T-cell (primary cell): ENCODE results near the gene DENND4A. TPM values are rescaled to one million over a fixed set of nuclear protein-coding genes. Genes with fewer than 3 reads are reported as not detected.
A peak's percentile ranks its signal among the peaks of the same experiment; 100 is the strongest.

Experiments used
- ATAC-seq, 4 experiments: fragments of 200-7000 bp in 3 of 4; fragments of 150-1000 bp in 1 of 4; cut with Tn5 transposase; replicated peaks in 1 of 4; 1 replicate in 3 of 4; 2 replicates in 1 of 4; pipeline ENCODE4 v1.10.0; 2021; ENCODE audit warnings: moderate library complexity in 3 of 4, mild to moderate bottlenecking in 2 of 4, moderate number of reproducible peaks in 1 of 4
- CTCF ChIA-PET, 2 donors: fragments of 300-600 bp; sonication (Branson Sonifier 250); formaldehyde crosslinking; loops; one replicate each; lab custom pipeline; 2022; ENCODE audit warnings: antibody characterized with exemption in 2 of 2; lab: Charles Lee
- POLR2A ChIA-PET, 2 donors: fragments of 300-600 bp; sonication (Branson Sonifier 250); formaldehyde crosslinking; loops; one replicate each; lab custom pipeline; 2022; ENCODE audit warnings: antibody characterized with exemption in 2 of 2; lab: Charles Lee
- DNase-seq, 35 experiments: peaks; one replicate each; pipeline versions ENCODE4 v3.0.0 to v3.0.0-alpha.2; 2013 to 2023
- H3K27ac ChIP-seq: one replicate; pipeline ENCODE4 v1.5.1; 2013; ENCODE audit warnings: low read length
- H3K27me3 ChIP-seq, 2 experiments: replicated peaks in 1 of 2; 1 replicate in 1 of 2; 2 replicates in 1 of 2; pipeline versions ENCODE4 v1.6.1 to v1.7.0; 2013; ENCODE audit warnings: low read length in 1 of 2, mixed read lengths in 1 of 2; ENCODE audit not compliant: control insufficient read depth in 2 of 2, insufficient read depth in 2 of 2; ENCODE audit errors: extremely low read depth in 1 of 2
- H3K36me3 ChIP-seq, 2 donors: 1 replicate in 1 of 2; 2 replicates in 1 of 2; pipeline versions ENCODE4 v1.6.1 to v1.7.0; 2013; ENCODE audit warnings: low read length in 1 of 2; ENCODE audit not compliant: control insufficient read depth in 2 of 2, insufficient read depth in 1 of 2; ENCODE audit errors: extremely low read depth in 1 of 2
- H3K4me1 ChIP-seq, 2 experiments: 1 replicate in 1 of 2; 2 replicates in 1 of 2; pipeline versions ENCODE4 v1.6.1 to v1.7.0; 2013; ENCODE audit warnings: low read length in 2 of 2, mixed read lengths in 1 of 2; ENCODE audit not compliant: insufficient read depth in 2 of 2, control insufficient read depth in 1 of 2; ENCODE audit errors: extremely low read depth in 1 of 2
- H3K4me3 ChIP-seq, 2 donors: 1 replicate in 1 of 2; 2 replicates in 1 of 2; pipeline versions ENCODE4 v1.5.1 to v1.7.0; 2013; ENCODE audit warnings: mild to moderate bottlenecking in 2 of 2, low read length in 1 of 2, moderate library complexity in 1 of 2; ENCODE audit not compliant: control insufficient read depth in 1 of 2; ENCODE audit errors: extremely low read depth in 1 of 2
- H3K9me3 ChIP-seq: 2 replicates; pipeline ENCODE4 v1.7.0; 2013
- H3K27ac Mint-ChIP-seq, 2 donors: one replicate each; pipeline ENCODE4 v1.8.0; 2020 to 2021; ENCODE audit warnings: mild to moderate bottlenecking in 2 of 2, mixed read lengths in 2 of 2
- H3K27me3 Mint-ChIP-seq, 2 donors: one replicate each; pipeline ENCODE4 v1.8.0; 2021 to 2022; ENCODE audit warnings: mixed read lengths in 2 of 2
- H3K36me3 Mint-ChIP-seq: one replicate; pipeline ENCODE4 v1.8.0; 2021; ENCODE audit warnings: mixed read lengths
- H3K4me1 Mint-ChIP-seq, 3 donors: one replicate each; pipeline ENCODE4 v1.8.0; 2020 to 2022; ENCODE audit warnings: mixed read lengths in 3 of 3, mild to moderate bottlenecking in 1 of 3
- H3K4me3 Mint-ChIP-seq, 3 donors: one replicate each; pipeline ENCODE4 v1.8.0; 2020 to 2022; ENCODE audit warnings: mild to moderate bottlenecking in 3 of 3, mixed read lengths in 3 of 3, moderate library complexity in 3 of 3
- H3K9me3 Mint-ChIP-seq, 3 donors: one replicate each; pipeline ENCODE4 v1.8.0; 2020 to 2022; ENCODE audit warnings: mixed read lengths in 3 of 3
- WGBS: methylation state at CpG from one replicate; pipeline ENCODE4 v1.1.5; 2013; ENCODE audit warnings: missing lambda C conversion rate; ENCODE audit not compliant: insufficient coverage; 5-methylcytosine and 5-hydroxymethylcytosine counted together
- total RNA-seq, 35 experiments: library from RNA in 6 of 35; stranded (reverse) in 6 of 35; fragments of 120-200 nt in 1 of 35; gene quantifications; one replicate each; pipeline versions ENCODE4 v1.2.1 to v1.2.4 and lab custom pipeline; 2013 to 2026

Gene DENND4A
- total RNA-seq, 5 donors from 2014 or later (not counting 1 experiment from before 2014, with no cell fraction given), result 49.7 to 76.3 (median 57.1) TPM

- peaks cover 0 to 5% of the 10 kb centered on the region in 2 donors for H3K36me3 ChIP-seq
- Mint-ChIP-seq H3K27ac (no peak overlapping the region), H3K36me3 (peaks cover 36% of the 10 kb centered on the region), H3K4me3 (no peak overlapping the region), H3K27me3 (no peaks in the 10 kb centered on the region), H3K9me3 (no peaks in the 10 kb centered on the region), H3K4me1 (peaks cover 61 to 71% (median 68%) of the 10 kb centered on the region in 3 donors)
- H3K27me3 ChIP-seq, result no peaks in the 10 kb centered on the region
- POLR2A ChIA-PET, result interaction anchor here (0.7 to 2.6 kb wide), 7 partner anchors 9 to 47 kb away, joined by 4 to 14 read pairs (median 8); partner anchors contain the start of gene DENND4A (in 1 of the 2)
- H3K27ac ChIP-seq, result no peak overlapping the region
- CTCF ChIA-PET, result interaction anchor here (0.6 to 1.1 kb wide), 3 partner anchors 87 to 93 kb away, joined by 3 to 6 read pairs (median 5); no protein-coding TSS in a partner anchor
- WGBS, result no CpG with 5 or more reads among the region's 3 CpGs
- no peak overlapping the region for H3K4me3 ChIP-seq
- no peak for ATAC-seq
- peaks cover 7 to 19% of the 10 kb centered on the region in 2 experiments for H3K4me1 ChIP-seq
- H3K9me3 ChIP-seq, result no peaks in the 10 kb centered on the region
- no peak for DNase-seq
Measured at GRCh38 chr15:65769482-65769881, 22.6 kb downstream of the DENND4A start.

GRCh38 chr15:65767895-65768294 lies 24.2 kb downstream of the DENND4A start:
- H3K27me3 Mint-ChIP-seq, result no peaks in the 10 kb centered on the region
- 92% methylated on average over 2 of the region's 8 CpGs for WGBS
- peaks cover 3 to 16% of the 10 kb centered on the region in 2 experiments for H3K4me1 ChIP-seq
- no peaks in the 10 kb centered on the region for H3K27me3 ChIP-seq
- no peak overlapping the region for H3K4me3 ChIP-seq
- H3K27ac ChIP-seq, result no peak overlapping the region
- H3K4me3 Mint-ChIP-seq, result no peak overlapping the region
- H3K36me3 ChIP-seq, result peaks cover 2 to 5% of the 10 kb centered on the region in 2 donors
- peak overlapping the region in 1 of 2 donors; percentile 9 for H3K27ac Mint-ChIP-seq
- peaks cover 34% of the 10 kb centered on the region for H3K36me3 Mint-ChIP-seq
- H3K9me3 ChIP-seq, result no peaks in the 10 kb centered on the region
- ChIA-PET CTCF (interaction anchor here in 1 of 2 donors (1.5 kb wide), 1 partner anchor 18 kb away, joined by 4 read pairs; no protein-coding TSS in a partner anchor), POLR2A (interaction anchor here (0.6 to 2.6 kb wide), 4 partner anchors 23 to 463 kb away, joined by 3 to 14 read pairs (median 5); partner anchors contain the start of genes DENND4A (in 1 of the 2) and RNU5B-1 (in 1 of the 2))
- peak; percentile 44 to 83 (median 66) for ATAC-seq
- H3K4me1 Mint-ChIP-seq, result peaks cover 57 to 70% (median 66%) of the 10 kb centered on the region in 3 donors
- DNase-seq, result peak in 2 of 35 experiments; percentile 8 to 34
- H3K9me3 Mint-ChIP-seq, result no peaks in the 10 kb centered on the region

- H3K4me3 Mint-ChIP-seq, result no peak overlapping the region
- H3K36me3 Mint-ChIP-seq, result peaks cover 34% of the 10 kb centered on the region
- Histone ChIP-seq H3K27me3 (no peaks in the 10 kb centered on the region), H3K9me3 (no peaks in the 10 kb centered on the region), H3K36me3 (peaks cover 2 to 4% of the 10 kb centered on the region in 2 donors), H3K27ac (no peak overlapping the region), H3K4me3 (no peak overlapping the region), H3K4me1 (peaks cover 4 to 18% of the 10 kb centered on the region in 2 experiments)
- CTCF ChIA-PET, result interaction anchor here in 1 of 2 donors (0.5 to 1.5 kb wide), 2 partner anchors 19 to 41 kb away, joined by 3 to 4 read pairs; no protein-coding TSS in a partner anchor
- no peak for DNase-seq
- no peak for ATAC-seq
- POLR2A ChIA-PET, result interaction anchor here in 1 of 2 donors (0.6 kb wide), 1 partner anchor 1233 kb away, joined by 6 read pairs; no protein-coding TSS in a partner anchor
- H3K9me3 Mint-ChIP-seq, result no peaks in the 10 kb centered on the region
- no peak overlapping the region for H3K27ac Mint-ChIP-seq
- H3K27me3 Mint-ChIP-seq, result no peaks in the 10 kb centered on the region
- peaks cover 56 to 73% (median 72%) of the 10 kb centered on the region in 3 donors for H3K4me1 Mint-ChIP-seq
Measured at GRCh38 chr15:65767264-65767595, 24.9 kb downstream of the DENND4A start.

- Histone ChIP-seq H3K27ac (no peak overlapping the region), H3K4me3 (no peak overlapping the region), H3K4me1 (peaks cover 4 to 23% of the 10 kb centered on the region in 2 experiments), H3K9me3 (no peaks in the 10 kb centered on the region), H3K36me3 (peaks cover 0 to 2% of the 10 kb centered on the region in 2 donors), H3K27me3 (no peaks in the 10 kb centered on the region)
- POLR2A ChIA-PET, result interaction anchor here in 1 of 2 donors (0.6 kb wide), 2 partner anchors 125 to 1232 kb away, joined by 3 to 6 read pairs; no protein-coding TSS in a partner anchor
- H3K36me3 Mint-ChIP-seq, result peaks cover 28% of the 10 kb centered on the region
- CTCF ChIA-PET, result interaction anchor here (0.5 to 1.5 kb wide), 4 partner anchors 20 to 62 kb away, joined by 3 to 4 read pairs (median 4); no protein-coding TSS in a partner anchor
- DNase-seq, result no peak
- peak in 1 of 4 experiments; percentile 13 for ATAC-seq
- 100% methylated on average over 1 of the region's 3 CpGs for WGBS
- peaks cover 52 to 72% (median 71%) of the 10 kb centered on the region in 3 donors for H3K4me1 Mint-ChIP-seq
- no peaks in the 10 kb centered on the region for H3K27me3 Mint-ChIP-seq
- H3K4me3 Mint-ChIP-seq, result no peak overlapping the region
- H3K9me3 Mint-ChIP-seq, result no peaks in the 10 kb centered on the region
- peak overlapping the region in 1 of 2 donors; percentile 55 for H3K27ac Mint-ChIP-seq
Measured at GRCh38 chr15:65766422-65767263, 25.4 kb downstream of the DENND4A start.

GRCh38 chr15:65765106-65765505 lies 27.0 kb downstream of the DENND4A start:
- ChIA-PET CTCF (interaction anchor here in 1 of 2 donors (1.4 to 1.7 kb wide), 2 partner anchors 18 to 68 kb away, joined by 3 read pairs; no protein-coding TSS in a partner anchor), POLR2A (interaction anchor here in 1 of 2 donors (1.1 kb wide), 1 partner anchor 41 kb away, joined by 4 read pairs; no protein-coding TSS in a partner anchor)
- WGBS, result no CpG with 5 or more reads among the region's 2 CpGs
- Mint-ChIP-seq H3K4me3 (no peak overlapping the region), H3K9me3 (no peaks in the 10 kb centered on the region), H3K27ac (no peak overlapping the region), H3K4me1 (peaks cover 49 to 69% (median 68%) of the 10 kb centered on the region in 3 donors), H3K36me3 (peaks cover 18% of the 10 kb centered on the region), H3K27me3 (no peaks in the 10 kb centered on the region)
- no peaks in the 10 kb centered on the region for H3K27me3 ChIP-seq
- ATAC-seq (no peak), DNase-seq (no peak)
- H3K27ac ChIP-seq, result no peak overlapping the region
- no peak overlapping the region for H3K4me3 ChIP-seq
- no peaks in the 10 kb centered on the region for H3K9me3 ChIP-seq
- peaks cover 0 to 2% of the 10 kb centered on the region in 2 donors for H3K36me3 ChIP-seq
- peaks cover 4 to 29% of the 10 kb centered on the region in 2 experiments for H3K4me1 ChIP-seq
